ENCODE data around the gene AKR1C4.

AKR1C4 gene

DNA sequence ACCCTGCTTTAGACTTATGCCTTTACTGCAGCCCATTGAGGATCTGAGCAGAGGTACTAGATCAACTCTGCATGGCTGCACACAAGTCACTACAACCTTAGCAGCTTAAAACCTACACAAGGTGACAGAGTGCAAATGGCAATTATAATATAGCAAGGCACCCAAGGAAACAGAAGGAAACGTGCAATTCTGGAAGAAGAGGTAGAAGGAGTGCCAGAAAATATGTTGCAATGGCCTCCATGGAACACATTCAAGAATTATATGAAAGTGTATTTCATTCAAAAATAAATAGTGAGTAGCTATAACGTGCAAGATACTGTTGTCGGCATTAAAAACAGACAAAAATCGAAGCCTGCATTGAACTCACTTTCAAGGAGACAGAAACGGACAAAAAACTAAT is 8.8 kb upstream of the AKR1C4 start:
- TF ChIP-seq SNAI2 (CRISPR knock-in tag; IDR thresholded peaks at IDR 0.05) (no peak), CSDC2 (CRISPR knock-in tag; IDR thresholded peaks at IDR 0.05) (no peak), ZNF8 (CRISPR knock-in tag; IDR thresholded peaks at IDR 0.05) (no peak), ZC3H10 (CRISPR knock-in tag; IDR thresholded peaks at IDR 0.05) (no peak)
- TF ChIP-seq, protein P1, sequence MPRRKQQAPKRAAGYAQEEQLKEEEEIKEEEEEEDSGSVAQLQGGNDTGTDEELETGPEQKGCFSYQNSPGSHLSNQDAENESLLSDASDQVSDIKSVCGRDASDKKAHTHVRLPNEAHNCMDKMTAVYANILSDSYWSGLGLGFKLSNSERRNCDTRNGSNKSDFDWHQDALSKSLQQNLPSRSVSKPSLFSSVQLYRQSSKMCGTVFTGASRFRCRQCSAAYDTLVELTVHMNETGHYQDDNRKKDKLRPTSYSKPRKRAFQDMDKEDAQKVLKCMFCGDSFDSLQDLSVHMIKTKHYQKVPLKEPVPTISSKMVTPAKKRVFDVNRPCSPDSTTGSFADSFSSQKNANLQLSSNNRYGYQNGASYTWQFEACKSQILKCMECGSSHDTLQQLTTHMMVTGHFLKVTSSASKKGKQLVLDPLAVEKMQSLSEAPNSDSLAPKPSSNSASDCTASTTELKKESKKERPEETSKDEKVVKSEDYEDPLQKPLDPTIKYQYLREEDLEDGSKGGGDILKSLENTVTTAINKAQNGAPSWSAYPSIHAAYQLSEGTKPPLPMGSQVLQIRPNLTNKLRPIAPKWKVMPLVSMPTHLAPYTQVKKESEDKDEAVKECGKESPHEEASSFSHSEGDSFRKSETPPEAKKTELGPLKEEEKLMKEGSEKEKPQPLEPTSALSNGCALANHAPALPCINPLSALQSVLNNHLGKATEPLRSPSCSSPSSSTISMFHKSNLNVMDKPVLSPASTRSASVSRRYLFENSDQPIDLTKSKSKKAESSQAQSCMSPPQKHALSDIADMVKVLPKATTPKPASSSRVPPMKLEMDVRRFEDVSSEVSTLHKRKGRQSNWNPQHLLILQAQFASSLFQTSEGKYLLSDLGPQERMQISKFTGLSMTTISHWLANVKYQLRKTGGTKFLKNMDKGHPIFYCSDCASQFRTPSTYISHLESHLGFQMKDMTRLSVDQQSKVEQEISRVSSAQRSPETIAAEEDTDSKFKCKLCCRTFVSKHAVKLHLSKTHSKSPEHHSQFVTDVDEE (CRISPR knock-in tag; IDR thresholded peaks at IDR 0.05) = no peak
- TF ChIP-seq, protein P2, sequence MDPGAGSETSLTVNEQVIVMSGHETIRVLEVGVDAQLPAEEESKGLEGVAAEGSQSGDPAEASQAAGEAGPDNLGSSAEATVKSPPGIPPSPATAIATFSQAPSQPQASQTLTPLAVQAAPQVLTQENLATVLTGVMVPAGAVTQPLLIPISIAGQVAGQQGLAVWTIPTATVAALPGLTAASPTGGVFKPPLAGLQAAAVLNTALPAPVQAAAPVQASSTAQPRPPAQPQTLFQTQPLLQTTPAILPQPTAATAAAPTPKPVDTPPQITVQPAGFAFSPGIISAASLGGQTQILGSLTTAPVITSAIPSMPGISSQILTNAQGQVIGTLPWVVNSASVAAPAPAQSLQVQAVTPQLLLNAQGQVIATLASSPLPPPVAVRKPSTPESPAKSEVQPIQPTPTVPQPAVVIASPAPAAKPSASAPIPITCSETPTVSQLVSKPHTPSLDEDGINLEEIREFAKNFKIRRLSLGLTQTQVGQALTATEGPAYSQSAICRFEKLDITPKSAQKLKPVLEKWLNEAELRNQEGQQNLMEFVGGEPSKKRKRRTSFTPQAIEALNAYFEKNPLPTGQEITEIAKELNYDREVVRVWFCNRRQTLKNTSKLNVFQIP (CRISPR knock-in tag; IDR thresholded peaks at IDR 0.05; ENCODE audit: borderline replicate concordance, low read depth) = no peak
- no peak for ATAC-seq

DNA sequence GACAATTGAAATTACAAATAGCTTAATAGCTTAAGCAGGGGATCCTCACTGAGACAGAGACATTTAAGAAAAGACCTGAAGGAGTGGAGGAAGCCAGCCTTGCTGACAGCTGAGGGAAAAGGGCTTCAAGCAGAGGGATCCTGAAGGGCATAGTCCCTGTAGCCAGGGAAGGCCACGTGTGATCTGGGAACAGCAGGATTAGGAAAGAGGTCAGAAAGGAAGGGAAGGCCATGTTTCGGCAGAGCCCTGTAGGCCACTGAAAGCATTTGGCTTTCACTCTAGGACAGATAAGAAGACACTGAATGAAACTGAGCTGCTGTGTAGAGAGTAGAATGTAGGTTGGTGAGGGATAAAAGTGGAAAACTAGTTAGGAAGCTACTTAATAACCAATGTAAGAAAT is 8.3 kb upstream of the AKR1C4 start:
- TF ChIP-seq ZFP3 (CRISPR knock-in tag; IDR thresholded peaks at IDR 0.05) (no peak), ESRRG (CRISPR knock-in tag; IDR thresholded peaks at IDR 0.05) (no peak), ARNTL (CRISPR knock-in tag; IDR thresholded peaks at IDR 0.05; ENCODE audit: borderline replicate concordance, low read depth) (no peak), TOX (CRISPR knock-in tag; IDR thresholded peaks at IDR 0.05; ENCODE audit: borderline replicate concordance) (no peak), TCF4 (CRISPR knock-in tag; IDR thresholded peaks at IDR 0.05; ENCODE audit: borderline replicate concordance) (no peak), ZNF70 (CRISPR knock-in tag; IDR thresholded peaks at IDR 0.05) (no peak), PPARA (CRISPR knock-in tag; IDR thresholded peaks at IDR 0.05; ENCODE audit: borderline replicate concordance) (no peak), ISL1 (CRISPR knock-in tag; IDR thresholded peaks at IDR 0.05) (no peak), ZNF8 (CRISPR knock-in tag; IDR thresholded peaks at IDR 0.05) (no peak), RARB (CRISPR knock-in tag; IDR thresholded peaks at IDR 0.05) (no peak)
- TF ChIP-seq, protein P1 (CRISPR knock-in tag; IDR thresholded peaks at IDR 0.05) = no peak
- TF ChIP-seq, protein P3, sequence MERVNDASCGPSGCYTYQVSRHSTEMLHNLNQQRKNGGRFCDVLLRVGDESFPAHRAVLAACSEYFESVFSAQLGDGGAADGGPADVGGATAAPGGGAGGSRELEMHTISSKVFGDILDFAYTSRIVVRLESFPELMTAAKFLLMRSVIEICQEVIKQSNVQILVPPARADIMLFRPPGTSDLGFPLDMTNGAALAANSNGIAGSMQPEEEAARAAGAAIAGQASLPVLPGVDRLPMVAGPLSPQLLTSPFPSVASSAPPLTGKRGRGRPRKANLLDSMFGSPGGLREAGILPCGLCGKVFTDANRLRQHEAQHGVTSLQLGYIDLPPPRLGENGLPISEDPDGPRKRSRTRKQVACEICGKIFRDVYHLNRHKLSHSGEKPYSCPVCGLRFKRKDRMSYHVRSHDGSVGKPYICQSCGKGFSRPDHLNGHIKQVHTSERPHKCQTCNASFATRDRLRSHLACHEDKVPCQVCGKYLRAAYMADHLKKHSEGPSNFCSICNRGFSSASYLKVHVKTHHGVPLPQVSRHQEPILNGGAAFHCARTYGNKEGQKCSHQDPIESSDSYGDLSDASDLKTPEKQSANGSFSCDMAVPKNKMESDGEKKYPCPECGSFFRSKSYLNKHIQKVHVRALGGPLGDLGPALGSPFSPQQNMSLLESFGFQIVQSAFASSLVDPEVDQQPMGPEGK (CRISPR knock-in tag; IDR thresholded peaks at IDR 0.05; ENCODE audit: borderline replicate concordance) = no peak
- no peak for ATAC-seq

DNA sequence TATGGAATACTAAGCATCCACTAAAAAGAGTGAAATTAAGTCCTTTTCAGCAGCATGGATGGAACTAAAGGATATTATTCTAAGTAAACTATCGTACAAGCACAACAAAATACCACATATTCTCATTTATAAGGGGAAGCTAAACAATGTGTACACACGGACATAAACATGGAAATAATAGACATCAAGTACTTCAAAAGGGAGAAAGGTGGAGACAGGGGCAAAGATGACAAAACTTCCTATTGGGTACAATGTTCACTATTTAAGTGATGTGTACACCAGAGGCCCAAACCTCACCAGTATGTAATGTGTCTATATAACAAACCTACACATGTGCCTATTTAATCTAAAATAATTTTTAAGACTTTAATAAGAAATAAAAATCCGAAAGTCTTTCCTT is 2.2 kb upstream of the AKR1C4 start:
- ATAC-seq = no peak
- TF ChIP-seq CSDC2 (CRISPR knock-in tag; IDR thresholded peaks at IDR 0.05) (no peak), TCF4 (CRISPR knock-in tag; IDR thresholded peaks at IDR 0.05; ENCODE audit: borderline replicate concordance) (no peak), ARNTL (CRISPR knock-in tag; IDR thresholded peaks at IDR 0.05; ENCODE audit: borderline replicate concordance, low read depth) (no peak), ZNF565 (CRISPR knock-in tag; conservative IDR thresholded peaks at IDR 0.05; ENCODE audit: low read depth) (no peak), SNAI2 (CRISPR knock-in tag; IDR thresholded peaks at IDR 0.05) (no peak), GLIS3 (CRISPR knock-in tag; IDR thresholded peaks at IDR 0.05) (no peak), ISL1 (CRISPR knock-in tag; IDR thresholded peaks at IDR 0.05) (no peak)
- TF ChIP-seq, protein P4, sequence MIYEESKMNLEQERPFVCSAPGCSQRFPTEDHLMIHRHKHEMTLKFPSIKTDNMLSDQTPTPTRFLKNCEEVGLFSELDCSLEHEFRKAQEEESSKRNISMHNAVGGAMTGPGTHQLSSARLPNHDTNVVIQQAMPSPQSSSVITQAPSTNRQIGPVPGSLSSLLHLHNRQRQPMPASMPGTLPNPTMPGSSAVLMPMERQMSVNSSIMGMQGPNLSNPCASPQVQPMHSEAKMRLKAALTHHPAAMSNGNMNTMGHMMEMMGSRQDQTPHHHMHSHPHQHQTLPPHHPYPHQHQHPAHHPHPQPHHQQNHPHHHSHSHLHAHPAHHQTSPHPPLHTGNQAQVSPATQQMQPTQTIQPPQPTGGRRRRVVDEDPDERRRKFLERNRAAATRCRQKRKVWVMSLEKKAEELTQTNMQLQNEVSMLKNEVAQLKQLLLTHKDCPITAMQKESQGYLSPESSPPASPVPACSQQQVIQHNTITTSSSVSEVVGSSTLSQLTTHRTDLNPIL (CRISPR knock-in tag; IDR thresholded peaks at IDR 0.05; ENCODE audit: low read depth) = no peak
- TF ChIP-seq, protein P2 (CRISPR knock-in tag; IDR thresholded peaks at IDR 0.05; ENCODE audit: borderline replicate concordance, low read depth) = no peak
- TF ChIP-seq, protein P5, sequence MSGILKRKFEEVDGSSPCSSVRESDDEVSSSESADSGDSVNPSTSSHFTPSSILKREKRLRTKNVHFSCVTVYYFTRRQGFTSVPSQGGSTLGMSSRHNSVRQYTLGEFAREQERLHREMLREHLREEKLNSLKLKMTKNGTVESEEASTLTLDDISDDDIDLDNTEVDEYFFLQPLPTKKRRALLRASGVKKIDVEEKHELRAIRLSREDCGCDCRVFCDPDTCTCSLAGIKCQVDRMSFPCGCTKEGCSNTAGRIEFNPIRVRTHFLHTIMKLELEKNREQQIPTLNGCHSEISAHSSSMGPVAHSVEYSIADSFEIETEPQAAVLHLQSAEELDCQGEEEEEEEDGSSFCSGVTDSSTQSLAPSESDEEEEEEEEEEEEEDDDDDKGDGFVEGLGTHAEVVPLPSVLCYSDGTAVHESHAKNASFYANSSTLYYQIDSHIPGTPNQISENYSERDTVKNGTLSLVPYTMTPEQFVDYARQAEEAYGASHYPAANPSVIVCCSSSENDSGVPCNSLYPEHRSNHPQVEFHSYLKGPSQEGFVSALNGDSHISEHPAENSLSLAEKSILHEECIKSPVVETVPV (CRISPR knock-in tag; IDR thresholded peaks at IDR 0.05) = no peak

Data from SK-N-SH treated with all-trans-retinoic acid at 6 μM for 48 hours (cell line).